Measurements from ENCODE around the gene CCDC97. TPM values are rescaled to one million over a fixed set of nuclear protein-coding genes. Genes with fewer than 3 reads are reported as not detected.
A peak's percentile ranks its signal among the peaks of the same experiment; 100 is the strongest.

Gene CCDC97
- total RNA-seq, 1 donor, result 9.0 TPM

- H3K27ac ChIP-seq (ENCODE audit: low read depth, low read length), result peak within 1 kb of the TSS; percentile 96
- H3K36me3 ChIP-seq (ENCODE audit: insufficient read depth, low read length), result peaks cover 44% of the 10 kb centered on the region
- H2AFZ ChIP-seq (ENCODE audit: low read length), result peak within 1 kb of the TSS; percentile 53
- H3K79me2 ChIP-seq (ENCODE audit: insufficient read depth, low read length), result peaks cover 47% of the 10 kb centered on the region
- TF ChIP-seq CTCF (IDR thresholded peaks at IDR 0.05; ENCODE audit: extremely low read depth, low read depth, low read length), result peak; percentile 13
- peaks cover 32% of the 10 kb centered on the region for H3K4me1 ChIP-seq (ENCODE audit: insufficient read depth, low read length)
- no peaks in the 10 kb centered on the region for H3K27me3 ChIP-seq (ENCODE audit: insufficient read depth, low read length)
- no peaks in the 10 kb centered on the region for H3K9me3 ChIP-seq (ENCODE audit: low read depth, low read length)
- peak within 1 kb of the TSS; percentile 99 for H3K4me2 ChIP-seq (ENCODE audit: insufficient read depth, low read length)
- peak; percentile 99 for DNase-seq (ENCODE audit: insufficient read length, low spot score, missing footprints)
- peak within 1 kb of the TSS; percentile 95 for H3K4me3 ChIP-seq (ENCODE audit: insufficient read depth, low read length)
- H4K20me1 ChIP-seq (ENCODE audit: insufficient read depth, low read length), result peaks cover 20% of the 10 kb centered on the region
Observed at GRCh38 chr19:41263850-41264580, 46.0 kb upstream of the CCDC97 start, which contains the start of gene HNRNPUL1. HNRNPUL1 (plus strand) TSS chr19:41264372; CDS start chr19:41264504, 132 bp downstream.

GRCh38 chr19:41264581-41265394 lies 45.2 kb upstream of the CCDC97 start:
- TF ChIP-seq CTCF (IDR thresholded peaks at IDR 0.05; ENCODE audit: extremely low read depth, low read depth, low read length), result no peak
- Histone ChIP-seq H3K79me2 (ENCODE audit: insufficient read depth, low read length) (peaks cover 54% of the 10 kb centered on the region), H3K4me2 (ENCODE audit: insufficient read depth, low read length) (peak overlapping the region; percentile 98), H3K27me3 (ENCODE audit: insufficient read depth, low read length) (no peaks in the 10 kb centered on the region), H3K4me3 (ENCODE audit: insufficient read depth, low read length) (peak overlapping the region; percentile 95), H3K4me1 (ENCODE audit: insufficient read depth, low read length) (peaks cover 32% of the 10 kb centered on the region), H2AFZ (ENCODE audit: low read length) (peak overlapping the region; percentile 53), H4K20me1 (ENCODE audit: insufficient read depth, low read length) (peaks cover 22% of the 10 kb centered on the region), H3K36me3 (ENCODE audit: insufficient read depth, low read length) (peaks cover 44% of the 10 kb centered on the region), H3K9me3 (ENCODE audit: low read depth, low read length) (no peaks in the 10 kb centered on the region), H3K27ac (ENCODE audit: low read depth, low read length) (peak overlapping the region; percentile 96)
- no peak for DNase-seq (ENCODE audit: insufficient read length, low spot score, missing footprints)

DNA sequence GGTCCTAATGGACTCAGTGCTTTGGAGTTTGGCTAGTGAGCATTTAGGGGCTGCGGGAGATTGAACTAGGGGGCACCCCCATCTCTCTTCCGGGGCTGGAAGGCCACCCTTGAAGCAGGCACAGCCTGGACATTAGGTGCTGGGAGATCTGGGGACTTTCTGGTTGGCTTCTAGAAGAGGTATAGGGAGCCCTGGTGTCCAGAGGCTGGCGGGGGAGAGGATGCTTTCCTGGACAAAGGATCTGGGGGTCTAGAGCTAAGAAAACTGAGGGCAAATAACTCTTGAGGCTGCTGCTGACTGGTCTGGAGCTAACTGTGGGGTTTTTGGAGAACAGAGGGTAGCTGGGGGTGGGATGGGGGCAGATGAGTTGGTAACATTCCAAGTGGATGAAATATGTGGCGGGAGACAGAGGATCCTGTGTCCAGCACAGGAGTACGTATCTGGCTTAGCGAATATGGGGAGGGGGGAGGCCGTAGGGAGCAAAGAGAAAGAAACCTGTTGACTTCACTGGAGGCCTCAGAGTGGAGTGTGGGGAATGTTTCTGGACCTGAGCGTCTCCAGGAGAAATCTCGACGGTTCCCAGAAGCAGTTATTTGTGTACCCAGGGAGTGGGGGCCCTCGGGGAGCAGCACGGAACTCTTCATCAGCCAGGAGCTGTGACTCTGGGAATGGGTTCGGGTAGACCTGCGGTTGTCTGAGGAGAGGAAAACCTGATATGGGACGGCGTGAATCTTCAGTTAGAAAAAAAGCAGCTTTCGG lies 44.4 kb upstream of the CCDC97 start:
- Histone ChIP-seq H4K20me1 (ENCODE audit: insufficient read depth, low read length) (peaks cover 22% of the 10 kb centered on the region), H3K9me3 (ENCODE audit: low read depth, low read length) (no peaks in the 10 kb centered on the region), H3K36me3 (ENCODE audit: insufficient read depth, low read length) (peaks cover 47% of the 10 kb centered on the region), H3K27ac (ENCODE audit: low read depth, low read length) (peak overlapping the region; percentile 96), H3K27me3 (ENCODE audit: insufficient read depth, low read length) (no peaks in the 10 kb centered on the region), H3K79me2 (ENCODE audit: insufficient read depth, low read length) (peaks cover 54% of the 10 kb centered on the region), H3K4me1 (ENCODE audit: insufficient read depth, low read length) (peaks cover 32% of the 10 kb centered on the region), H3K4me2 (ENCODE audit: insufficient read depth, low read length) (peak overlapping the region; percentile 98), H2AFZ (ENCODE audit: low read length) (no peak overlapping the region), H3K4me3 (ENCODE audit: insufficient read depth, low read length) (peak overlapping the region; percentile 95)
- TF ChIP-seq CTCF (IDR thresholded peaks at IDR 0.05; ENCODE audit: extremely low read depth, low read depth, low read length), result no peak
- DNase-seq (ENCODE audit: insufficient read length, low spot score, missing footprints), result no peak
